Activated CD4-positive, CD25-positive, alpha-beta regulatory T cell (primary cell): Measurements from ENCODE around the gene TASOR2.

ENCODE experiments used
- DNase-seq, 4 experiments: peaks; one replicate each; lab custom pipeline; 2025; lab: John Stamatoyannopoulos, UW

TASOR2 gene

DNA sequence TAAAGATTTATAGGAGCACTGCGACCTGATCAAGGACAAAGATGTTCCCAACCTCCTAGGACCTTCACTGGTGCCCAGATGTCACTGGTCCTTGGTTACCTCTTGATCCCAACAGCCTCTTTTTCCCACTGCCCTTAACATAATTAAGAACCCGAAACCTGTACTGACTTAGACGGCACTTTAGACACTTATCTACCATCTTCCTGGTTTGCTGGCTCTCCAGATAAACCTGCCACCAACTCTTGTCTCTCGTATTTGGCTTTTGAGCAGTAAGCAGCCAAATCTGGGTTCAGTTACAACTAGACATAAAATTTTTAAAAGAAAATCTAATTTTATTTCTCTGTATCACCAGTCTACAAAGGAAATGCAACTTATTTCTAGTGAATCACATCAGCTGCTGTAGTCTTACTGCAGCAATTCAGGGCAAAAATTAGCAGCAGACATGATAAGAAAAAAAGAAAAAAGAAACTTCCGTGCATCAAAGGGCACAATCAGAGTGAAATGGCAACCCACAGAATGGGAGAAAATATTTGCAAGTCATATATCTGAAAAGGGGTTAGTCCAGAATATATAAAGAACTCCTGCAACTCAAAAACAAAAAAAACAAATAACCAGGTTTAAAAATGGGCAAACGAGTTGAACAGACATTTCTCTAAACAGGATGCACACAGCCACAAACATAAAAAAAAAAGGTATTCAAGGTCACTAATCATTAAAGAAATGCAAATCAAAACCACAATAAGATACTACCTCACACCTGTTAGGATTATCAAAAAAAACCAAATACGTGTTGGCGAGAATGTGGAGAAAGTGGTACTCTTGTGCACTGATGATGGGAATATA is 27.7 kb upstream of the TASOR2 start:
- DNase-seq = no peak

GRCh38 chr10:5658871-5659618 is 25.6 kb upstream of the TASOR2 start:
- no peak for DNase-seq

- no peak for DNase-seq
Measured at GRCh38 chr10:5659702-5660528, 24.7 kb upstream of the TASOR2 start.

DNA sequence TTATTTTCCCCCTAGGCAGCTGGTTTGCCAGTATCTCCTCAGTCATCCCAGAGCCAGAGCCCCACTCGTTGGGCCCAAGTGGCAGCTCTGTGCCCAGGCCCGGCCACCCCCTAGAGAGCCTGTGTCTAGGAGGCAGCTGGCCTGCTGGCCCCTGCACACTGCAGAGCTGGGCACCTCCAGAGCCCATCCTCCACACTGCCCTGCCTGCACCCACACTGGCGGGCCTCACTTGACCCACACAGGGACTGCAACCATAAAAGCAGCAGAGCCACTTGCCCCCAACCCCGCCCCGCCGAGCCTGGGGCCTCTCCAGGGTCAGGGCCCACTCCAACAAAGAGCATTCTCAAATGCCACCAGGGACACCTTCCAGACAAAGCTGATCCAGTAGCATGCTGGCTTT is 23.6 kb upstream of the TASOR2 start:
- no peak for DNase-seq

GRCh38 chr10:5662708-5663579 is 21.7 kb upstream of the TASOR2 start:
- no peak for DNase-seq

GRCh38 chr10:5663692-5664427 is 20.8 kb upstream of the TASOR2 start:
- no peak for DNase-seq

DNA sequence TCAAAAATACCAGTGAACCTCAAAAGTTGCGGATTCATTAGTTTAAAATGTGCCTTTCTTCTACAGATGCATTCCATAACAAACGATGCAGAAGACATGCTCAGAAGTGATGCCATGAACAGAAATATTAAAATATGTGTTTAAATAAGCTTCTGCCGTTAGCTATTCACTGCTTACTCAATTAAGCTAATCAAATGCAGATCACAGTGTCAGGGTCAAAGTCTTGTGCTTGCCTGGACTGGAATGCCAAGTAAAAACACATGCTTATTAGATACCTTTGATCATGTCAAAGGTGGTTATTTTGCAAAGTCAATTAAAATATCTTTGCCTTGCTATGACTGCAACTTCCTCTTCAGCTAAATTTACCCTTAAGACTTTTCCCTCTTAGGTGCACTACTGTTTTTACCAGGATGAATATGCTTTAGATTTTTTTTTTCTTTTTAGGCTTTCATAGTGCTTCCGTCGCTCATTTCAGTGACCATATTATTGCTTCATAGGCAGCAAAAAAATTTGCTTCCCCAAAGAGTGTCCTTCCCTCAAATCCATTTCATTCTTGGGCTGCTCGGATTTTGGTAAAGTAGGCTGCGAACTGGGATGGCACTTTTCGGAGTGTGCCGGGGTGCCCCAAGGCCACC is 19.1 kb upstream of the TASOR2 start:
- DNase-seq = no peak

- no peak for DNase-seq
Measured at GRCh38 chr10:5666008-5666840, 18.4 kb upstream of the TASOR2 start, which contains the start of gene ASB13. ASB13 (minus strand) TSS chr10:5666595; CDS start chr10:5666551, 44 bp downstream.

DNA sequence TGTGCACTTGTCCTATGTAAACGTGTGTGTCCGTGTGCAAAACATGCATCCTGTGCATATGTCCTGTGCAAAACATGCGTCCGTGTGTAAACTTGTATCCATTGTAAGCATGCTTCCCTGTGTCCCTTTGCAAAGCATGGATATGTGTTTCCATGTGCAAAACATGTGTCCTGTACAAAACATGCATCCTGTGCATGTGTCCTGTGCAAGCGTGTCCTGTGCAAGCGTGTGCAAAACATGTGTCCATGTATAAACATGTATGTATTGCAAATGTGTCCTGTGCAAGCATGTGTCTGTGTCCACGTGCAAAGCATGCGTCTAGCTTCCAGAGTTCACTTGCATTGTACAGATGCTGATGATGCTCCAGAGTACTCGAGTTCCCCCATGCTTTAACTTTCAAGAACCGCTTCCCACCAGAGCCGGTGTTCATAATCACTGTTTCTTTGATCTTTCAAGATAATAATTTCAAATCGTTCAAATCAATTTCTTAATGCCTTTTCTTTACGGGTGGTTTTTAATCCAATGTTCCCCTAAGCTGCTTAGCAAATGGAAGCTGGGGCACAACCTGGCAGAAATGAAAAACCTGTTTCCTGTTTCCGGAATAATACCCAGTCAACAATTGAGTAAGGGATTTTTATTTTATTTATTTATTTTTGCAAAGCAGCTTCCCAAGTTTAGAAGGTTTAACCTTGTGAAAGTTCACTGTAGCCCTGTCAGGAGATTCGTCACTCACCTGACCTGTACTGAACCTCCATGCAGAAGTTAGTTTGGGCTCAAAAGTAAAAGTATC is 17.6 kb upstream of the TASOR2 start:
- no peak for DNase-seq

DNA sequence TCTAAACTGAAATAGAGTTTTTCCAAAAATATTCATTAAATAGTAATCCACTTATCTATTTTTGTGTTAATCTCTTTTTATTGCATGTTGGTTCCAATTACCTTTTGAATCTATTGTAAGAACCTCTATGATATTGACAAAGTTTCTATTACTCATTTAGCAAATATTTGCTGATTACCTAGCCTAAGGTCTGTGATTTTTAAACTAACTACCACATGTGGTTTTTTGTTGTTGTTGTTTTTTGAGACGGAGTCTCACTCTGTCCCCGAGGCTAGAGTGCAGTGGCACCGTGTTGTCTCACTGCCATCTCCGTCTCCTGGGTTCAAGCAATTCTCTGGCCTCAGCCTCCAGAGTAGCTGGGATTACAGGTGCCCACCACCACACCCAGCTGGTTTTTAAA is 16.2 kb upstream of the TASOR2 start:
- no peak for DNase-seq

- DNase-seq = no peak
Measured at GRCh38 chr10:5669604-5670003, 15.0 kb upstream of the TASOR2 start.

GRCh38 chr10:5670662-5671375 is 13.8 kb upstream of the TASOR2 start:
- no peak for DNase-seq

DNA sequence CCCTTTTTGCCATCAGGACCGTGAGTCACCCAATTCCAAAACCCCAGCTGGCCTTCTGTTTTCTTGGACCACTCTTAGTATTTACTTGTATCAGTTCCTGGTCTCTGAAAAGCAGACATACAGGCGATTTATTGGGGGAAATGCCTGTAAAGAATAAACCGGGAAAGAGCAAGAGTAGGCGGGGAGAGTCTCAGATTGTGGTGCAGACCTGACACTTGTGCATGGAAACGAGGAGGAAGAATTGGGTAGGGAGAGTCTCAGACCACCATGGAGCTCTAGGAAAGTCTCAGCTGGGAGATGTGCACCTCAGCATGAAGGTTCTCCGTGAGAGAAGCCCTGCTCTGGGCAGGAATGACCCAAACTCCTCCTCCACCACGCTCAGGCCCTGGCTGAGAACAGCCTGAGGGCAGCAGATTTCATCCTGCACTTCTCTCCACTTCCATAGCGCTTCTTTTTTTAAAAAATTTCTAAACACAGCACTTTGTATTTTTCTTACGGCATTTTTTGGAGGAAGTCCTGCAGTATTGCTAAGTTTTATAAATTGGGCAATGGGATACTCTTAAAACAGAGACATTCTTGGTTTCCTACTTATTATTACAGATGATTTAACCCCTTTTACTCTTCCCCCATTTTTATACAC is 6.1 kb upstream of the TASOR2 start:
- no peak for DNase-seq

- DNase-seq = no peak
Measured at GRCh38 chr10:5679037-5679435, 5.6 kb upstream of the TASOR2 start.

DNA sequence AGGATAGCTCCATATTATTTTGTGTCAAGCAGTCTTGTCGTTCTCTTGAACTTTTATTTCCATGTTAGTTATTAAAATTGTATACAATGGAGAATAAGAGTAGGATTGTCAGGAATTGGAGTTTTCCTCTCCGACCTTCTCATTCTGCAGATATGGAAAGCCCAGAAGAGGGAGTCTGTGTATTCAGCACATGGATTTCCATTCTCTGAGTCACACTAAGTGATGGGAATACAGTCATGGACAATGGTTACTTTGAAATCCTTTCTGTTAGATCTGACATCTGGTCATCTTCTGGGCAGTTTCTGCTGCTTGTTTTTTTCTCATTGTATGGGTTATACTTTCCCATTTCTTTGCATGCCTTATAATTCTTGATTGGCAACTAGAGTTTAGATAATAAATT is 5.0 kb upstream of the TASOR2 start:
- DNase-seq = no peak

- no peak for DNase-seq
Measured at GRCh38 chr10:5681930-5682329, 2.7 kb upstream of the TASOR2 start.

DNA sequence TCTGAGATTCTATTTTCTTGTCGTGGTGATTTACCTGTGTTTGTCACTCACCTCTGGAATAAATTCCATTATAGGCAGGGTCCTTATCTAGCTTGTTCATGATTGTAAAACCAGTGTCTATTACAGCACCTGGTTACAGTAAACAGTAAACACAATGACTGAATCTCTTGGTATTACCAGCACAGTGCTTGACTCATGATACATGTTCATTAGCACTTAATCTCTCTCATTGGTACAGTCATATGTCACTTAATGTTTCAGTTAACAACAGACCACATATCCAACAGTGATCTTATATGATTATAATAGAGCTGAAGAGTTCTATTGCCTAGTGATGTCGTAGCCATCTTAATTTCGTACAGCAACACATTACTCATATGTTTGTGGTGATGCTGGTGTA is 1.6 kb upstream of the TASOR2 start:
- no peak for DNase-seq
